Smooth muscle cell (in vitro differentiated cells): ENCODE results near the gene SH2D1B. TPM values are rescaled to one million over a fixed set of nuclear protein-coding genes. Genes with fewer than 3 reads are reported as not detected.

Experiments
- DNase-seq: peaks from one replicate; lab custom pipeline; 2025; ENCODE audit not compliant: unreplicated experiment; lab: John Stamatoyannopoulos, UW
- H2AFZ ChIP-seq: fragments of 200-600 bp; sonication (generic); 2 replicates; pipeline ENCODE4 v1.6.0; 2016; ENCODE audit warnings: antibody characterized with exemption, low read depth, mild to moderate bottlenecking
- H3F3A ChIP-seq: fragments of 200-600 bp; sonication (generic); 2 replicates; pipeline ENCODE4 v1.6.0; 2017; ENCODE audit warnings: antibody characterized with exemption, low read depth
- H3K27ac ChIP-seq: fragments of 200-600 bp; sonication (generic); 2 replicates; pipeline ENCODE4 v1.5.1; 2016; ENCODE audit warnings: low read depth, mild to moderate bottlenecking
- H3K27me3 ChIP-seq: fragments of 200-600 bp; sonication (generic); 2 replicates; pipeline ENCODE4 v1.6.1; 2016; ENCODE audit warnings: low read depth, mild to moderate bottlenecking
- H3K36me3 ChIP-seq: fragments of 200-600 bp; sonication (generic); 2 replicates; pipeline ENCODE4 v1.5.1; 2016; ENCODE audit warnings: low read depth
- H3K4me1 ChIP-seq: fragments of 200-600 bp; sonication (generic); 2 replicates; pipeline ENCODE4 v1.5.1; 2016; ENCODE audit warnings: low read depth
- H3K4me2 ChIP-seq: fragments of 200-600 bp; sonication (generic); 2 replicates; pipeline ENCODE4 v1.6.0; 2016; ENCODE audit warnings: mild to moderate bottlenecking
- H3K4me3 ChIP-seq: fragments of 200-600 bp; sonication (generic); 2 replicates; pipeline ENCODE4 v1.5.1; 2016; ENCODE audit warnings: mild to moderate bottlenecking
- H3K79me2 ChIP-seq: fragments of 200-600 bp; sonication (generic); 2 replicates; pipeline ENCODE4 v1.6.0; 2016; ENCODE audit warnings: low read depth, mild to moderate bottlenecking
- H3K9ac ChIP-seq: fragments of 200-600 bp; sonication (generic); 2 replicates; pipeline ENCODE4 v1.6.0; 2016; ENCODE audit warnings: low read depth
- H3K9me3 ChIP-seq: fragments of 200-600 bp; sonication (generic); replicated peaks from 2 replicates; pipeline ENCODE4 v1.5.1; 2016; ENCODE audit warnings: low read depth
- H4K20me1 ChIP-seq: fragments of 200-600 bp; sonication (generic); 2 replicates; pipeline ENCODE4 v1.6.0; 2016; ENCODE audit warnings: low read depth
- CTCF ChIP-seq: fragments of 200-600 bp; sonication (generic); IDR thresholded peaks from 2 replicates; pipeline ENCODE4 v1.5.1; 2017; ENCODE audit warnings: borderline replicate concordance, mild to moderate bottlenecking, antibody characterized with exemption; ENCODE audit not compliant: insufficient read depth, poor library complexity, severe bottlenecking
- WGBS: methylation state at CpG from one replicate; pipeline ENCODE4 v1.1.7; 2016; ENCODE audit warnings: low lambda C conversion rate; 5-methylcytosine and 5-hydroxymethylcytosine counted together
- polyA plus RNA-seq: library from polyadenylated mRNA; unstranded; fragments of >200 nt; fragmentation: Nextera tagmentation; extraction: Ambion mirVana; gene quantifications from 2 replicates; pipeline ENCODE4 v1.2.1, GENCODE V29; 2016
- total RNA-seq: library from RNA; depleted of rRNA; stranded (reverse); fragments of >200 nt; gene quantifications from 2 replicates; pipeline ENCODE4 v1.2.3, GENCODE V29; 2014

The SH2D1B gene
- total and polyA plus RNA-seq, 2 experiments from 2014 or later = not detected

- no peak overlapping the region for H3K27ac ChIP-seq
Observed at GRCh38 chr1:162380061-162380846, 31.7 kb downstream of the SH2D1B start.

GRCh38 chr1:162376691-162377090 lies 35.2 kb downstream of the SH2D1B start, which contains the start of gene SPATA46:
TSS of gene SPATA46 (minus strand) at chr1:162376854. CDS start at chr1:162376790, 64 bp downstream.
- no peak within 1 kb of the TSS for H2AFZ ChIP-seq
- no peaks in the 10 kb centered on the region for H3K4me1 ChIP-seq
- no peaks in the 10 kb centered on the region for H4K20me1 ChIP-seq
- 94% methylated on average over 5 of the region's 5 CpGs for WGBS
- H3K27me3 ChIP-seq = no peaks in the 10 kb centered on the region
- no peak within 1 kb of the TSS for H3K27ac ChIP-seq
- DNase-seq = no peak
- H3K4me3 ChIP-seq = no peak within 1 kb of the TSS
- TF ChIP-seq CTCF = no peak
- no peaks in the 10 kb centered on the region for H3K9me3 ChIP-seq
- H3K9ac ChIP-seq = no peak within 1 kb of the TSS
- H3K4me2 ChIP-seq = no peak within 1 kb of the TSS
- H3K36me3 ChIP-seq = no peaks in the 10 kb centered on the region
- H3F3A ChIP-seq = no peaks in the 10 kb centered on the region
- H3K79me2 ChIP-seq = no peaks in the 10 kb centered on the region

More at GRCh38 chr1:162380061-162380846, 31.7 kb downstream of the SH2D1B start:
- H2AFZ ChIP-seq = no peak overlapping the region
- no peaks in the 10 kb centered on the region for H4K20me1 ChIP-seq
- H3K27me3 ChIP-seq = no peaks in the 10 kb centered on the region
- no peaks in the 10 kb centered on the region for H3K9me3 ChIP-seq
- DNase-seq = no peak
- no peak overlapping the region for H3K4me3 ChIP-seq
- H3K4me1 ChIP-seq = no peaks in the 10 kb centered on the region
- H3F3A ChIP-seq = no peaks in the 10 kb centered on the region
- H3K36me3 ChIP-seq = no peaks in the 10 kb centered on the region
- H3K9ac ChIP-seq = no peak overlapping the region
- H3K4me2 ChIP-seq = no peak overlapping the region
- H3K79me2 ChIP-seq = no peaks in the 10 kb centered on the region
- TF ChIP-seq CTCF = no peak
- WGBS = 87% methylated on average over 6 of the region's 6 CpGs

GRCh38 chr1:162375463-162375862 lies 36.5 kb downstream of the SH2D1B start:
- Histone ChIP-seq H3K36me3 (no peaks in the 10 kb centered on the region), H3F3A (no peaks in the 10 kb centered on the region), H3K27me3 (no peaks in the 10 kb centered on the region), H3K27ac (no peak overlapping the region), H4K20me1 (no peaks in the 10 kb centered on the region), H3K4me2 (no peak overlapping the region), H3K9me3 (no peaks in the 10 kb centered on the region), H3K4me1 (no peaks in the 10 kb centered on the region), H2AFZ (no peak overlapping the region), H3K9ac (no peak overlapping the region), H3K4me3 (no peak overlapping the region), H3K79me2 (no peaks in the 10 kb centered on the region)
- 85% methylated on average over 8 of the region's 8 CpGs for WGBS
- no peak for TF ChIP-seq CTCF
- no peak for DNase-seq

GRCh38 chr1:162374406-162374805 lies 37.5 kb downstream of the SH2D1B start:
- no peak for TF ChIP-seq CTCF
- Histone ChIP-seq H3K79me2 (no peaks in the 10 kb centered on the region), H3K36me3 (no peaks in the 10 kb centered on the region), H3K4me1 (no peaks in the 10 kb centered on the region), H3K27ac (no peak overlapping the region), H4K20me1 (no peaks in the 10 kb centered on the region), H3K9me3 (no peaks in the 10 kb centered on the region), H3K4me3 (no peak overlapping the region), H3F3A (no peaks in the 10 kb centered on the region), H2AFZ (no peak overlapping the region), H3K27me3 (no peaks in the 10 kb centered on the region), H3K4me2 (no peak overlapping the region), H3K9ac (no peak overlapping the region)
- no peak for DNase-seq
- 92% methylated on average over 9 of the region's 9 CpGs for WGBS
